ENCODE results near the gene RPS18.

RPS18 gene

GRCh38 chr6:33264015-33264414, 7.9 kb upstream of the RPS18 start:
- Histone ChIP-seq H3K9ac (ENCODE audit: low read length) (no peak overlapping the region), H3K9me2 (replicated peaks; ENCODE audit: insufficient read depth, low read length) (no peaks in the 10 kb centered on the region), H3K27ac (ENCODE audit: low read depth, low read length) (no peak overlapping the region), H3F3A (ENCODE audit: insufficient read depth) (peaks cover 8% of the 10 kb centered on the region), H3K27me3 (ENCODE audit: low read length) (no peaks in the 10 kb centered on the region), H4K20me1 (ENCODE audit: low read depth, low read length) (no peaks in the 10 kb centered on the region), H3K9me3 (ENCODE audit: insufficient read depth, low read length) (no peaks in the 10 kb centered on the region), H2AFZ (ENCODE audit: low read depth, low read length, severe bottlenecking) (no peak overlapping the region), H3K36me3 (ENCODE audit: low read length) (peaks cover 18% of the 10 kb centered on the region; the same call in 1 of the 2 replicates), H3K4me2 (ENCODE audit: low read depth, low read length, poor library complexity, severe bottlenecking) (no peak overlapping the region), H3K79me2 (ENCODE audit: insufficient read depth, low read length) (no peaks in the 10 kb centered on the region), H3K4me3 (ENCODE audit: insufficient read depth, low read length, poor library complexity, severe bottlenecking) (no peak overlapping the region)
- TF ChIP-seq EZH2phosphoT487 (conservative IDR thresholded peaks at IDR 0.05; ENCODE audit: low read length) (no peak), CTCF (IDR thresholded peaks at IDR 0.05; ENCODE audit: insufficient read depth, low read length, poor library complexity, severe bottlenecking) (no peak)

- Histone ChIP-seq H3K36me3 (ENCODE audit: low read length) (peaks cover 27% of the 10 kb centered on the region), H3K27me3 (ENCODE audit: low read length) (no peaks in the 10 kb centered on the region), H3K4me3 (ENCODE audit: insufficient read depth, low read length, poor library complexity, severe bottlenecking) (peak overlapping the region; percentile 76), H3F3A (ENCODE audit: insufficient read depth) (peaks cover 48% of the 10 kb centered on the region), H2AFZ (ENCODE audit: low read depth, low read length, severe bottlenecking) (peak overlapping the region; percentile 91), H3K9me3 (ENCODE audit: insufficient read depth, low read length) (no peaks in the 10 kb centered on the region), H4K20me1 (ENCODE audit: low read depth, low read length) (peaks cover 16% of the 10 kb centered on the region), H3K27ac (ENCODE audit: low read depth, low read length) (peak overlapping the region; percentile 90), H3K4me2 (ENCODE audit: low read depth, low read length, poor library complexity, severe bottlenecking) (peak overlapping the region; percentile 66), H3K9ac (ENCODE audit: low read length) (peak overlapping the region; percentile 75), H3K9me2 (replicated peaks; ENCODE audit: insufficient read depth, low read length) (no peaks in the 10 kb centered on the region), H3K79me2 (ENCODE audit: insufficient read depth, low read length) (peaks cover 45% of the 10 kb centered on the region)
- no peak for TF ChIP-seq CTCF (IDR thresholded peaks at IDR 0.05; ENCODE audit: insufficient read depth, low read length, poor library complexity, severe bottlenecking)
- TF ChIP-seq EZH2phosphoT487 (conservative IDR thresholded peaks at IDR 0.05; ENCODE audit: low read length): no peak
These were observed 783 bp upstream of the RPS18 start for GRCh38 chr6:33271117-33271467.

- H3K9ac ChIP-seq (ENCODE audit: low read length): peak overlapping the region; percentile 75
- H3K4me3 ChIP-seq (ENCODE audit: insufficient read depth, low read length, poor library complexity, severe bottlenecking): peak overlapping the region; percentile 76
- TF ChIP-seq CTCF (IDR thresholded peaks at IDR 0.05; ENCODE audit: insufficient read depth, low read length, poor library complexity, severe bottlenecking): no peak
- no peak for TF ChIP-seq EZH2phosphoT487 (conservative IDR thresholded peaks at IDR 0.05; ENCODE audit: low read length)
- peak overlapping the region; percentile 90 for H3K27ac ChIP-seq (ENCODE audit: low read depth, low read length)
- no peaks in the 10 kb centered on the region for H3K9me3 ChIP-seq (ENCODE audit: insufficient read depth, low read length)
- peaks cover 16% of the 10 kb centered on the region for H4K20me1 ChIP-seq (ENCODE audit: low read depth, low read length)
- H3K4me2 ChIP-seq (ENCODE audit: low read depth, low read length, poor library complexity, severe bottlenecking): peak overlapping the region; percentile 88
- H2AFZ ChIP-seq (ENCODE audit: low read depth, low read length, severe bottlenecking): no peak overlapping the region
- H3K27me3 ChIP-seq (ENCODE audit: low read length): no peaks in the 10 kb centered on the region
- H3F3A ChIP-seq (ENCODE audit: insufficient read depth): peaks cover 62% of the 10 kb centered on the region
- H3K36me3 ChIP-seq (ENCODE audit: low read length): peaks cover 31% of the 10 kb centered on the region
- H3K79me2 ChIP-seq (ENCODE audit: insufficient read depth, low read length): peaks cover 45% of the 10 kb centered on the region
- H3K9me2 ChIP-seq (replicated peaks; ENCODE audit: insufficient read depth, low read length): no peaks in the 10 kb centered on the region
These were observed 627 bp downstream of the RPS18 start for GRCh38 chr6:33272275-33273128.

Data from SU-DHL-6 (cell line).